Dermis microvascular lymphatic vessel endothelial cell (primary cell): ENCODE data around the gene COX7B2. TPM values are rescaled to one million over a fixed set of nuclear protein-coding genes. Genes with fewer than 3 reads are reported as not detected.
A peak's percentile ranks its signal among the peaks of the same experiment; 100 is the strongest.

Source experiments
- DNase-seq, 2 donors: peaks; one replicate each; pipeline versions ENCODE4 v3.0.0 to v3.0.0-alpha.2; 2010; ENCODE audit warnings: low read depth in 2 of 2
- total RNA-seq: library from RNA; depleted of rRNA; stranded (reverse); fragments of >200 nt; gene quantifications from 2 replicates; pipeline ENCODE4 v1.2.1, GENCODE V29; 2014

COX7B2 gene
- total RNA-seq, 1 donor from 2014 or later, result not detected

DNA sequence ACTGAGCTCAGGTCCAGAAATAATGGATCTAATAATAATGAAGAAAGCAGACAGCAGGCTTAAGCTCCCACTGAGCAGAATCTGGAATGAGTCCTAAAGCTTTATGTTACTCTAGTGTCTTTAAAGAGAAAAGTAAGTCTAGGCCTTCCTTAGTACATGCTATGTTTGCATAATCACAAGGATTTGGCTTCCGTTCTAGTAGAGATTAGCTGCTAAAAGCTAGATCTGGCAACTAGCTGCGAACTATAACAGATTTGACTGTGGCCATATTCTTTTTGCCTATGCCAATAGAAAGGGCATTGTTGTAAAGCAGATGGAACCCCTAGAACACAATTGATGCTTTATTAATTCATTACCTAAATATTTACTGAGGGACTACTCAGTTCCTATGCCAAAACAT, 19.0 kb downstream of the COX7B2 start:
- no peak for DNase-seq

DNA sequence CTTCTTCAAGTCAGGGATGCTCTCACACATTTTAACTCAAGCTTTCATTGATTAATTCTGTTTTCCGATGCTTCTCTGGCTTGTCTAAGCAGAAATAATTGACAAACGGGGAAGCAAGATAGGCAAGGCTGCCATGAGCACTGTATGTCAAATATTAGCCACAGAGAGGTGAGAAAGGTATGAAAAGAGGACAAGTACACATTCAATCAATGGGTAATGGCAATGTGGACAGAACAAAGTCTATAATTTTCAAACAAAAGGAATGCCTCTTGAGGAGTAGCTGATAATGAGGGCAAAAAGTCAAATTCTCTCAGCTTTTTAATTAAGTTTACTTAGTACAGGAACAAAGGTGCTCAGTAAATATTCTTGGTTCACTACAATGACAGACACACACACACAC, 19.6 kb downstream of the COX7B2 start:
- no peak for DNase-seq

GRCh38 chr4:46886711-46887110, 22.3 kb downstream of the COX7B2 start:
- peak; percentile 1 to 15 for DNase-seq

GRCh38 chr4:46878641-46879040, 30.4 kb downstream of the COX7B2 start:
- DNase-seq, result no peak

DNA sequence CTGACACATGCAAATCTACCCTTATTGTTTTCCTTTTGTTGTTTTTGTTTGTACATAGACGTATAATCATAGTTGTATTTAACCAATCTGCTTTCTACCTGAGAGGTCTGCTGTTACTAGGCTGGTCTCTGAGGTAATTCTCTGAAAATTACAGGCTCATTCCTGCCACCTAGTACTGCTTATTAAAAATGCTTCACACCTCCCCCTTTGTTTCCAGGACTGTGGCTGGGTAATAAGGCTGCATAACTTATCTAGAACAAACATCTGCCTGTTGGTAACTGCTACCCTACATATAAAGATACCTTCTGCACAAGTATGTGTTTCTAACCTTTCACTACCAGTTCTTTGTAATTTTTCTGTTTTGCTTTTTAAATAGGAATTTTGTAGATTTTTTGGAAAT, 34.2 kb downstream of the COX7B2 start:
- no peak for DNase-seq

DNA sequence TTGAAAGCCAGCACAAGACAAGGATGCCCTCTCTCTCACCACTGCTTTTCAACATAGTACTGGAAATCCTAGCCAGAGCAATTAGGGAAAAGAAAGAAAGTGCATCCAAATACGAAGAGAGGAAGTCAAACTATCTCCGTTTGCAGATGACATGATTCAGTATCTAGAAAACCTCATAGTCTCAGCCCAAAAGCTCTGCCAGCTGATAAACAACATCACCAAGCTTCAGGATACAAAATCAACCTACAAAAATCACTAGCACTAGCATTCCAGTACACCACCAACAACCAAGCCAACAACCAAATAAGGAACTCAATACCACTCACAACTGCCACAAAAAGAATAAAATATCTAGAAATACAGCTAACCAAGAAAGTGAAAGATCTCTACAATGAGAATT, 38.6 kb downstream of the COX7B2 start:
- DNase-seq, result no peak

- peak in 1 of 2 donors; percentile 15 for DNase-seq
These were observed 52.7 kb downstream of the COX7B2 start for GRCh38 chr4:46856333-46856732.

- DNase-seq, result no peak
These were observed 56.2 kb downstream of the COX7B2 start for GRCh38 chr4:46852800-46853199.

DNA sequence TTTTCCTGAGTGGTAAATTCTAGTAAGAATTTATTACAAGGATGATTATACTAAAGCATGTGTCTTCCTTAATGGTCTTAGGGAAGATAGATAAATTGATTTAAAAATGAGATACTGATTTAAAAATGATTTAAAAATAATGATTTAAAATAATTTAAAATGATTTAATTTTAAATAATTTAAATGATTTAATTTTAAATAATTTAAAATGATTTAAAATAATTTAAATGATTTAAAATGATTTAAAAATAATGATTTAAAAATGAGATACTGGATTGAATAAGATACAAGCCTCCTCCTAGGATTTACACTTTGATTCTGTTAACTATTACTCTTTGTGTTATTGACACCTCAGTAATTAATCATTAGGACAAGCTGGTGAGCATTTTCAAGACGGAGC, 59.0 kb downstream of the COX7B2 start:
- no peak for DNase-seq

GRCh38 chr4:46844325-46844917, 64.6 kb downstream of the COX7B2 start:
- DNase-seq, result peak; percentile 52 to 59

- DNase-seq, result no peak
These were observed 69.9 kb downstream of the COX7B2 start for GRCh38 chr4:46839128-46839527.

- DNase-seq, result no peak
These were observed 71.4 kb downstream of the COX7B2 start for GRCh38 chr4:46837639-46838038.

DNA sequence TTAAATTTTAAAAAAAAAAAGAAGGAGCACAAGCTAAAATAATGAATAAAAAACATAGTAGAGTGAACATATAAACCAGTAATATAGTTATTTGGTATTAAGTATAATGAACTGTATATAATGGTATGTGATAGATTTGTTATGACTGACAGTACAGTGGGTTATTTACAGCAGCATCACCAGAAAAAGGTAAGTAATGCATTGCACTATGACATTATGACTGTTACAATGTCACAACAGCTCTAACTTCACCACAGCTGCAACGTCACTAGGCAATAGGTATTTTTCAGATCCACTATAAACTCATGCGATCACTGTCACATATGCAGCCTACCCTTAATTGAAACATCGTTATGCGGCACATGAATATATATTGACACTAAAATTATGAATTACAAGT, 72.5 kb downstream of the COX7B2 start:
- no peak for DNase-seq

DNA sequence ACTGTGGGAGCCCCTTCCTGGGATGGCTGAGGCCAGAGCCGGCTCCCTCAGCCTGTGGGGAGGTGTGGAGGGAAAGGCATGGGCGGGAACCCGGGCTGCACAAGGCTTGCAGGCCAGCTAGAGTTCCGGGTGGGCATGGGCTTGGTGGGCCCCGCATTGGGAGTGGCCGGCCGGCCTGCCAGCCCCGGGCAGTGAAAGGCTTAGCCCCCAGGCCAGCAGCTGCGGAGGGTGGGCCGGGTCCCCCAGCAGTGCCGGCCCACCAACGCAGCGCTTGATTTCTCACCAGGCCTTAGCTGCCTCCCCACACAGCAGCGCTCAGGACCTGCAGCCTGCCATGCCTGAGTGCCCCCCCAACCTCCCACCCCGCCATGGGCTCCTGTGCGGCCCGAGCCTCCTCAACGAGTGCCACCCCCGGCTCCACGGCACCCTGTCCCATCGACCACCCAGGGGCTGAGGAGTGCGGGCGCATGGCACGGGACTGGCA, 78.0 kb downstream of the COX7B2 start:
- no peak for DNase-seq

- no peak for DNase-seq
These were observed 88.9 kb downstream of the COX7B2 start for GRCh38 chr4:46820154-46820553.

GRCh38 chr4:46819095-46819494, 90.0 kb downstream of the COX7B2 start:
- no peak for DNase-seq

DNA sequence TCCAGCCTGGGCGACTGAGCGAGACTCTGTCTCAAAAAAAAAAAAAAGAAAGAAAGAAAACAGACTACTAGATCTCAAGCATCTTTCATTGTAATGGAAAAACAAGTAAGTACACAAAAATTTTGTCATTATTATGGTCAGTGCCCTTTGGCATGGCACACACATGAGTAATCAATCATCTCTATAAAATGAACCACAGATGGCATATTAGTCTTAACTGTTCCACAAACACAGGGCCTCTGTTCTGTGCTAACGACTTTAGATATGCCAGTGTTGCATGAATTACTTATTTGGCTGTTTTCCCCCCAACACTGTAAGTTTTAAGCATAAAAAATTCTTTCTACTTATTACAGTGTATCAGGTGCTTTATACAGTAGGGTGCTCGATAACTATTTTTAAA, 90.4 kb downstream of the COX7B2 start:
- DNase-seq, result no peak

DNA sequence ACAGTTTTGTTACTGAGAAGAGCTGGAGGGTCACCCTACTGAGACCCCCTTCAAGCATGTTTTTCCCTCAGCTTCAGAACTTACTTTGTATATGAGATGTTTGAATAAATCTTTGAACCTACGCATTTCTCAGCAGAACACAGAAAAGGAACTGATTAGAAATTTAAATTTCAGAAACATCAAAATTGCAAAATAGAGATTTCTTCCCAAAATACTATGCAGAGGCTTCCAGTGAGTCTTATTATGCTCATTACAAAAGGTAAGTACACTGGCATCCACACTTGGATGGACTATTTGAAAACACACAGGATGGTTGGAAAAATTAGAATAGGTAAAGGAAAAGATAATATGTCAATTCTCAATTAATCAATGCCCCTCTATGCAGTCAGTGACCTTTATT, 91.2 kb downstream of the COX7B2 start:
- DNase-seq, result no peak

- no peak for DNase-seq
These were observed 104.1 kb downstream of the COX7B2 start for GRCh38 chr4:46804781-46805413.

- no peak for DNase-seq
These were observed 116.0 kb downstream of the COX7B2 start for GRCh38 chr4:46793036-46793435.

GRCh38 chr4:46781434-46782092, 127.5 kb downstream of the COX7B2 start:
- DNase-seq, result no peak

DNA sequence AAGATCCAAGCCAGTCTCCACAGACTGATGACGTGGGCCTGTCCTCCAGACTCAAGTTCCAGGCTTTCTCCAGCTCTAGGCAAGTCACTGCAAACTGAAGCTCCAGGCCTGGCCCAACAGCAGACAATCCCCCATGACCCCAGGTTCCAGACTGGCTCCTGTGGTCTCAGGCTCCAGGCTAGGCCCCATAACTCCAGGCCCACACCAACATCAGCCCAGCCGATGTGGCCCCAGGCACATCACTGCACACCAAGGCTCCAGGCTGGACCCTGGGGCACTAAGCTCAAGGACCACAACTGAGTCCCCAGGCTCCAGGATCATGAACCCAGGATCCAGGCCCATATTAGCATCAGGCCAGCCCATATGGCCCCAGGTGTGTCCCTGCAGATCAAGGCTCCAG, 143.6 kb downstream of the COX7B2 start:
- no peak for DNase-seq

DNA sequence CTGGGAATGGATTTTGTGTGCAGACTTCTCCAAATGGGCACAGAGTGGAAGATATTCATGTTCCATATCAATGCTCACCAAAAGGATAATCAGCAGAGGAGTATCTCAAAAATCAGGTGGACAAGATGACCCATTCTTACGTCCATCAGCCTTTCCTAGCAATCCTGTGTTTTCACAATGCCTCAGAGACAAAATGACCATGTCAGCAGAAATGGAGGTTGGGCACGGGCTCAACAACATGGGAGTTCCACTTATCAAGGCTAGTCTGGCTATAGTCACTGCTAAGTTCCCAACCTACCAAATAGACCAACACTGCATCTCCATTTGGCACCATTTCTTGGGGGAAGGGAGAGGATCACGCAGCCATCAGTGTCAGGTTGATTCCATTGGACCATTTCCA, 179.0 kb downstream of the COX7B2 start:
- no peak for DNase-seq
